ENCODE data around the gene RNF149.

- no peak for TF ChIP-seq CTCF (IDR thresholded peaks at IDR 0.05)
- TF ChIP-seq ZFX (IDR thresholded peaks at IDR 0.05; ENCODE audit: borderline replicate concordance) = no peak
Measured at GRCh38 chr2:101307950-101308431, 510 bp downstream of the RNF149 start.
